Astrocyte (in vitro differentiated cells and primary cell): ENCODE results near the gene ASB5. TPM values are rescaled to one million over a fixed set of nuclear protein-coding genes. Genes with fewer than 3 reads are reported as not detected.

Experiments used
- DNase-seq: peaks from one replicate; pipeline ENCODE4 v3.0.0-alpha.2; 2010; ENCODE audit warnings: low read depth
- FAIRE-seq: peaks from 2 replicates; lab custom pipeline; 2011; peaks lifted over from hg19 to GRCh38; lab: Jason Lieb, UNC
- H2AFZ ChIP-seq: 2 replicates; pipeline ENCODE4 v1.6.0; 2012; ENCODE audit warnings: low read depth, low read length, inconsistent platforms
- H3K27ac ChIP-seq: 2 replicates; pipeline ENCODE4 v1.5.1; 2011; ENCODE audit warnings: low read depth, low read length, inconsistent platforms
- H3K27me3 ChIP-seq: 2 replicates; pipeline ENCODE4 v1.6.0; 2011; ENCODE audit warnings: low read length, inconsistent platforms; ENCODE audit not compliant: insufficient read depth
- H3K36me3 ChIP-seq: 2 replicates; pipeline ENCODE4 v1.5.1; 2011; ENCODE audit warnings: low read length, inconsistent platforms; ENCODE audit not compliant: insufficient read depth
- H3K4me1 ChIP-seq: 2 replicates; pipeline ENCODE4 v1.5.1; 2011; ENCODE audit warnings: low read length, inconsistent platforms; ENCODE audit not compliant: insufficient read depth
- H3K4me2 ChIP-seq: 2 replicates; pipeline ENCODE4 v1.6.0; 2012; ENCODE audit warnings: low read length, inconsistent platforms
- H3K4me3 ChIP-seq: 2 replicates; pipeline ENCODE4 v1.5.1; 2011; ENCODE audit warnings: low read depth, mild to moderate bottlenecking, low read length, inconsistent platforms; ENCODE audit not compliant: insufficient read depth
- H3K79me2 ChIP-seq: 2 replicates; pipeline ENCODE4 v1.6.0; 2012; ENCODE audit warnings: mild to moderate bottlenecking, low read length, inconsistent platforms; ENCODE audit not compliant: insufficient read depth
- H3K9ac ChIP-seq: 2 replicates; pipeline ENCODE4 v1.6.0; 2012; ENCODE audit warnings: mild to moderate bottlenecking, low read length, inconsistent platforms
- H3K9me3 ChIP-seq: 2 replicates; pipeline ENCODE4 v1.5.1; 2012; ENCODE audit warnings: low read depth, mild to moderate bottlenecking, low read length, inconsistent platforms; ENCODE audit not compliant: insufficient read depth
- H4K20me1 ChIP-seq: 2 replicates; pipeline ENCODE4 v1.6.0; 2012; ENCODE audit warnings: low read length, inconsistent platforms; ENCODE audit not compliant: insufficient read depth
- H3K27ac Mint-ChIP-seq: one replicate; pipeline ENCODE4 v1.8.0; 2021; ENCODE audit warnings: mild to moderate bottlenecking, mixed read lengths; ENCODE audit not compliant: unreplicated experiment
- H3K27me3 Mint-ChIP-seq: one replicate; pipeline ENCODE4 v1.8.0; 2021; ENCODE audit warnings: low read depth, mixed read lengths; ENCODE audit not compliant: unreplicated experiment
- H3K36me3 Mint-ChIP-seq: one replicate; pipeline ENCODE4 v1.8.0; 2021; ENCODE audit warnings: low read depth, mixed read lengths; ENCODE audit not compliant: unreplicated experiment
- H3K4me1 Mint-ChIP-seq: one replicate; pipeline ENCODE4 v1.8.0; 2021; ENCODE audit warnings: low read depth, mixed read lengths; ENCODE audit not compliant: unreplicated experiment
- H3K4me3 Mint-ChIP-seq: one replicate; pipeline ENCODE4 v1.8.0; 2021; ENCODE audit warnings: mild to moderate bottlenecking, moderate library complexity, mixed read lengths; ENCODE audit not compliant: unreplicated experiment
- H3K9me3 Mint-ChIP-seq: one replicate; pipeline ENCODE4 v1.8.0; 2021; ENCODE audit warnings: mild to moderate bottlenecking, mixed read lengths; ENCODE audit not compliant: unreplicated experiment
- EZH2 ChIP-seq: IDR thresholded peaks from 2 replicates; pipeline ENCODE4 v1.6.1; 2012; ENCODE audit warnings: mild to moderate bottlenecking, low read length, inconsistent platforms; ENCODE audit not compliant: insufficient read depth
- total RNA-seq: library from RNA; stranded (reverse); gene quantifications from 2 replicates; pipeline ENCODE4 v1.2.1, GENCODE V29; 2021
- TF ChIP-seq, protein P1 (sequence below): IDR thresholded peaks from 2 replicates; pipeline ENCODE4 v1.5.1; 2011; ENCODE audit warnings: low read depth, mild to moderate bottlenecking, inconsistent platforms, low read length, moderate library complexity; ENCODE audit not compliant: insufficient read depth

ASB5 gene
- total RNA-seq, 1 donor from 2014 or later = 0.43 TPM

DNA sequence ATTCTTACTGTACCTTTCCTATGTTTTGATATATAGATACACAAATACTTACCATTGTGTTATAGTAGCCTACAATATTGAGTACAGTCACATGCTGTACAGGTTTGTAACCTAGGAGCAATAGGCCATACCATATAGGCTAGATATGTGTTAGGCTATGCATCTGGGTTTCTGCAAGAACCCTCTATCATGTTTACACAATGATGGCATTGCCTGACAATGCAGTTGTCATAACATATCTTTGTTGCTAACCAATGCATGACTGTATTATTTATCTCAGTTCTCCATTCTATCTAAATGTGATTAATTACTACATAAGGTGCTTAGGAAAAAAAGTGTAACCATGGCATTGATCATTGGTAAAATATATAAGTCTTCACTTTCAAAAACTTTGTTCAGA lies 40.8 kb upstream of the ASB5 start:
- H3K4me1 Mint-ChIP-seq = peaks cover 4% of the 10 kb centered on the region
- H3K4me1 ChIP-seq = no peaks in the 10 kb centered on the region

DNA sequence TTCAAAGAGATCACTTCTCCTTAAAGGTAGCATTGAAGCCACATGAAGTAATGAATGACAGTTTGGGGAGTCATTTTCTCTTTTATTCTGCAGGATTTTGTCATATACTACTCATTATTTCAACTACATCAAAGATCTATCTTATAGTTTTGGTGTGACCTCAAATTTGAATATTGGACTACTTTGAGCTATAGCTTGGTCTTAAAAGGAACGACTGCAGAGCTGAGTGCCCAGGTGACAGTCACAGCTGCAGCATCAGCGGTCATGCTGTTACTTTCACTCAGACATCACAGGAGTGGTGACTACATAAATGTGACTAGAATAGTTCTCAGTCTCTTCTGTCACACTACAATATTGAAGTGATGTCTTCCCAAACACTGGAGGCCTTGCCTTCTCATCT lies 40.0 kb upstream of the ASB5 start:
- Histone ChIP-seq H3K4me1 (no peaks in the 10 kb centered on the region), H3K36me3 (no peaks in the 10 kb centered on the region), H3K9ac (no peak overlapping the region), H3K9me3 (no peaks in the 10 kb centered on the region), H3K79me2 (no peaks in the 10 kb centered on the region), H2AFZ (no peak overlapping the region), H3K27me3 (no peaks in the 10 kb centered on the region), H3K4me2 (no peak overlapping the region), H4K20me1 (no peaks in the 10 kb centered on the region), H3K27ac (no peak overlapping the region), H3K4me3 (no peak overlapping the region)
- no peak overlapping the region for H3K27ac Mint-ChIP-seq
- FAIRE-seq (no peak), DNase-seq (no peak)
- no peaks in the 10 kb centered on the region for H3K9me3 Mint-ChIP-seq
- H3K27me3 Mint-ChIP-seq = no peaks in the 10 kb centered on the region
- H3K36me3 Mint-ChIP-seq = no peaks in the 10 kb centered on the region
- TF ChIP-seq, protein P1, sequence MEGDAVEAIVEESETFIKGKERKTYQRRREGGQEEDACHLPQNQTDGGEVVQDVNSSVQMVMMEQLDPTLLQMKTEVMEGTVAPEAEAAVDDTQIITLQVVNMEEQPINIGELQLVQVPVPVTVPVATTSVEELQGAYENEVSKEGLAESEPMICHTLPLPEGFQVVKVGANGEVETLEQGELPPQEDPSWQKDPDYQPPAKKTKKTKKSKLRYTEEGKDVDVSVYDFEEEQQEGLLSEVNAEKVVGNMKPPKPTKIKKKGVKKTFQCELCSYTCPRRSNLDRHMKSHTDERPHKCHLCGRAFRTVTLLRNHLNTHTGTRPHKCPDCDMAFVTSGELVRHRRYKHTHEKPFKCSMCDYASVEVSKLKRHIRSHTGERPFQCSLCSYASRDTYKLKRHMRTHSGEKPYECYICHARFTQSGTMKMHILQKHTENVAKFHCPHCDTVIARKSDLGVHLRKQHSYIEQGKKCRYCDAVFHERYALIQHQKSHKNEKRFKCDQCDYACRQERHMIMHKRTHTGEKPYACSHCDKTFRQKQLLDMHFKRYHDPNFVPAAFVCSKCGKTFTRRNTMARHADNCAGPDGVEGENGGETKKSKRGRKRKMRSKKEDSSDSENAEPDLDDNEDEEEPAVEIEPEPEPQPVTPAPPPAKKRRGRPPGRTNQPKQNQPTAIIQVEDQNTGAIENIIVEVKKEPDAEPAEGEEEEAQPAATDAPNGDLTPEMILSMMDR = no peak
- TF ChIP-seq EZH2 = no peak
- H3K4me1 Mint-ChIP-seq = peaks cover 9% of the 10 kb centered on the region
- no peak overlapping the region for H3K4me3 Mint-ChIP-seq

More for the DNA sequence above, 40.8 kb upstream of the ASB5 start:
- Histone ChIP-seq H3K4me3 (no peak overlapping the region), H3K9ac (no peak overlapping the region), H2AFZ (no peak overlapping the region), H3K27ac (no peak overlapping the region), H3K79me2 (no peaks in the 10 kb centered on the region), H3K9me3 (no peaks in the 10 kb centered on the region), H3K4me2 (no peak overlapping the region), H3K36me3 (no peaks in the 10 kb centered on the region), H4K20me1 (no peaks in the 10 kb centered on the region), H3K27me3 (no peaks in the 10 kb centered on the region)
- TF ChIP-seq, protein P1 = no peak
- no peak for TF ChIP-seq EZH2
- no peaks in the 10 kb centered on the region for H3K27me3 Mint-ChIP-seq
- DNase-seq (no peak), FAIRE-seq (peak; percentile 29)
- H3K9me3 Mint-ChIP-seq = no peaks in the 10 kb centered on the region
- no peaks in the 10 kb centered on the region for H3K36me3 Mint-ChIP-seq
- no peak overlapping the region for H3K4me3 Mint-ChIP-seq
- H3K27ac Mint-ChIP-seq = no peak overlapping the region

DNA sequence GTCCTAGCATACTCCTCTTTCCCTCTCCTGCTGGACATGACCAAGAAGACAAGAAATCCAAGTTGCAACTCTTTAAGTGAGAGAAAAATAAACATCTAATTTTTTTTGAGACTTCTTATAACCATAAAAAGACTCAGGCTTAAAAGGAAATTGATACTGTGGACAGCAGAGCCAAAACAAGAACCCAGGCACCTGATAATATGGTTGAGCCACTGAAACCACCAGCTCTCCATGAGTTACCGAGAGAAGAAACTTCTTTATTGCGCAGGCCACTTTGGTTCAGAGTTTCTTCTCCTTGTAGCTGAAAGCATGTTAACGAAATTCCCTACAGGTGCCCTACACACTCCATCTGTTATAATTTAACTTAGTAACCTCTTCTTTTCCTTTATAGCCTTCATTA lies 39.4 kb upstream of the ASB5 start:
- FAIRE-seq (no peak), DNase-seq (no peak)
- Histone ChIP-seq H3K27me3 (no peaks in the 10 kb centered on the region), H3K9ac (no peak overlapping the region), H3K79me2 (no peaks in the 10 kb centered on the region), H2AFZ (no peak overlapping the region), H4K20me1 (no peaks in the 10 kb centered on the region), H3K9me3 (no peaks in the 10 kb centered on the region), H3K4me3 (no peak overlapping the region), H3K4me1 (no peaks in the 10 kb centered on the region), H3K4me2 (no peak overlapping the region), H3K36me3 (no peaks in the 10 kb centered on the region), H3K27ac (no peak overlapping the region)
- Mint-ChIP-seq H3K27ac (no peak overlapping the region), H3K4me1 (peaks cover 13% of the 10 kb centered on the region), H3K36me3 (no peaks in the 10 kb centered on the region), H3K9me3 (peaks cover 2% of the 10 kb centered on the region), H3K27me3 (no peaks in the 10 kb centered on the region), H3K4me3 (no peak overlapping the region)
- TF ChIP-seq, protein P1 = no peak
- TF ChIP-seq EZH2 = no peak
